GM18505 (cell line): ENCODE measurements around the gene FRMD5.
"Not testable (repeated sequence)": the region's sequence is repeated elsewhere in the genome, so short reads cannot be mapped to it uniquely, and the experiment has no call there.

Source experiments
- ATAC-seq: cut with Tn5 transposase; IDR thresholded peaks from one replicate; pipeline ENCODE4 v1.9.1; 2021; ENCODE audit not compliant: unreplicated experiment
- POLR2A ChIP-seq: IDR thresholded peaks from 4 replicates; pipeline ENCODE4 v1.6.1; 2011; ENCODE audit warnings: borderline replicate concordance; ENCODE audit not compliant: insufficient read depth, insufficient read length; ENCODE audit errors: extremely low read depth

FRMD5 gene

DNA sequence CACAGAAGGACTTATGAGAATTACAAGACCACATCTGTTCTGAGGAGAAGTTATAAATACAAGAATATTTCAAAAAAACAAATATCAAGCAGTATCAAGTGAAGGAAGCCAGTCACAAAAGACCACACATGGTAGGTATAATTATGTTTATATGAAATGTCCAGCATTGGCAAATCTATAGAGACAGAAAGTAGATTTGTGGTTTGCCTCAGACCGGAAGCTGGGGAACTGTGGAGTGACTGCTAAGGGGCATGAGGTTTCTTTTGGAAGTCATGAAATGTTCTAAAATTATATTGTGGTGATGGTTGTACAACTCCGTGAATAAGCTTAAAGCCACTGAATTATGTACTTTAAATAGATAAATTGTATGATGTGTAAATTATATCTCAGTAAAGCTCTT lies 136.9 kb downstream of the FRMD5 start:
- no peak for ATAC-seq
- TF ChIP-seq POLR2A, result no peak

DNA sequence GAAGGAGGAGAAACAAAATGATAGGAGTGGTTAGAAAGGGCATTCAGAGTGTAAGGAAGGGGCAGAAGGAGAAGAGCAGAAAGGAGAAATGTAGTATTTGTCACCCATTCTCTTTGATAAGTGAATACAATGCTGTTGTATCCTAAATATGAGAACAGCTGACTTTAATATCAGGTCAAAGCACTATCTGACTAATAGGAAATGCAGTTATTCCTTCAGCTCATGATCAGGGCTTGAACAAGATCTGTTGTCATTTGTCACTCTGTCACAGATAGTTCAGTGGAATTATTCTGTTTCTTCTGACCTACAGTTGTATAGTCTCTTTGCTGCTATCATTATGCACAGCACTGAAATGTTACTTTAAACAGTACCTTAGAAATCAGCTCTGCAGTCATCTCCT lies 149.4 kb downstream of the FRMD5 start:
- ATAC-seq, result no peak
- TF ChIP-seq POLR2A, result no peak

DNA sequence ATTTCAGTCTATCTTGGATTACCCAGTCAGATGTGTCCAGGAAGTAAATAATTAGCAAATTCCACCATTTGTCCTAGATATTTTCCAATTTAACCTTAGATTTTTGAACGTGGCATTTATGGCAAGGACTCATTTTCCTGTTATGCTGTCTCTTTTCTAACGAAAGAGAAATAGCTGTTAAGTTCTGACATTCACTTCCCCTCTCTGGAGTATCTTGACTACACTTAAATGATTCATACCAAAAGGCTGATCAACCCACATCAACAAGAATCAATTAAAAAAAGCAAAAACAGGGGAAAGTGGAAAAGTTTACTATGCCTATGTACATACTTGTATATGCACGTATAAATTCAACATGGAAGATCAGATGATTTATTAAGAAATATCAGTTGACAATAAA lies 149.9 kb downstream of the FRMD5 start:
- ATAC-seq, result no peak
- TF ChIP-seq POLR2A, result no peak

GRCh38 chr15:44038755-44039191 lies 156.3 kb downstream of the FRMD5 start:
- ATAC-seq, result no peak
- no peak for TF ChIP-seq POLR2A

DNA sequence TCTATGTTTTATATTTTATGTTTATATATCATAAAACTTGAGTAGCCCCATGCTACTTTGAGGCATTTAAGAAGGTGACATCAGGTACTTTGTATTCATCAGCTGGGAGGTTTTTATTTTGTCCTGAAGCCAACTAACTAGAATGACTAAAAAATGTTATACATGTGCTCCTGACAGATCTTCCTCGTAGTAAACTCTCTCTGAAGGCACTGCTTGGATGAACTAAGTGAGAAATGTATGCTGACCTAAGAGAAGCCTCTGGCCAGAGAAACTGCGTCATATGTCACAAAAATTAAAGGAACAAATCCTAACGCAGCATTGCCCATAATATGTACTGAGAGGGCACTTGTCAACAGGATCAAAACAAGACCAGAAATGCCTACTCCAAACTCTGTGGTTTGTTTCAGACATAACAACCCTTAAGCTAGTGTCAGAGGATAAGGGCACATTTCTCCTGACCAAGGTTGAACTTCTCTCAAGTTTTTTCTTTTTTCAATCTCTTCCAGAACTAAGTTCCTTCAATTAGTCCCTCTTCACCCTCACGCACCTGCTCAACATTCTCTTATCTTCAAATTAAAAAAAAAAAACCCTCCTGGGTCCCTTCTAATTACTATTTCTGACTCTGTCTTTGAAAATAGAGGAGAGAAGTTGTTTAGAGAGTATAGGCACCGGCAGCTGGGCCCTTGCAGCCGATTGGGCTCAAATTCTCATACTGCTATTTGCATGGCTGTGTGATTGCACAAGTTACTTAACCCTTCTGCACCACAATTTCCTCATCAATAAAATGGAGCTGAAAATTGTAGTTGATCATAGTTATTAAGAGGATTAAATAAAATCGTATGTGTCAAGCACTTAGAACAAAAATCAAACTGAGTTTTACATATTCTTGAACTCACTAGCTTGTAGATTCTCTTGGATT lies 159.0 kb downstream of the FRMD5 start:
- ATAC-seq, result no peak
- no peak for TF ChIP-seq POLR2A

GRCh38 chr15:44034933-44035624 lies 160.0 kb downstream of the FRMD5 start:
- TF ChIP-seq POLR2A, result no peak
- no peak for ATAC-seq

DNA sequence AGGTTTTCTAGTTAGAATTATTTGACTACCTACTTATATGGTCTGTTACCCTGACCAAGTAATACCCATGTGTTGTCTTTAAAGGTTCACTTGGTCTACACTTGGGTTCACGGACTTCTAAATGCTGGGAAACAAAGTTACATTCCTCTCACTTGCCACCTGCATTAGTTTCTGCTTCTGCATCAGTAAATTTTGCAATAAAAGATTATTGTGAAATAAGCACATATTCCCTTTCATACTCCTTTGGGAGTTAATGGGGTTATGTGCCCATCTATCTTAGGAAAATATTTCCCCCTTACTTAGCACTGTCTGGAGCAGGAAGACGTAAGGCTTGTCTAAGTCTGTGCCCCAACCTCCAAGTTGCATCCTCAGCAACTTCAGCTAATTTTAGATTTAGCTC lies 160.7 kb downstream of the FRMD5 start:
- no peak for ATAC-seq
- no peak for TF ChIP-seq POLR2A

GRCh38 chr15:44033894-44034293 lies 161.2 kb downstream of the FRMD5 start:
- TF ChIP-seq POLR2A, result no peak
- no peak for ATAC-seq

DNA sequence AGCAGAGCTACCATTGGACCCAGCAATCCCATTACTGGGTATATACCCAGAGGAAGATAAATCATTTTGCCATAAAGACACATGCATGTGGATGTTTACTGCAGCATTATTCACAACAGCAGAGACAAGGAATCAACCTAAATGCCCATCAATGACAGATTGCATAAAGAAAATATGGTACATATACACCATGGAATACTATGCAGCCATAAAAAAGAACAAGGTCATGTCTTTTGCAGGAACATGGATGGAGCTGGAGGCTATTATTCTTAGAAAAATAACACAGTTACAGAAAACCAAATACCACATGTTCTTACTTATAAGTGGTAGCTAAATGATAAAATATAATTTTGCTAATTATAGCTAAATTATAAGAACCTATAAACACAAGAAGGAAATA lies 162.3 kb downstream of the FRMD5 start:
- ATAC-seq, result not testable (repeated sequence)

- ATAC-seq, result no peak
Measured at GRCh38 chr15:44029940-44030568, 165.0 kb downstream of the FRMD5 start.

GRCh38 chr15:44029003-44029402 lies 166.1 kb downstream of the FRMD5 start:
- ATAC-seq, result no peak
- no peak for TF ChIP-seq POLR2A

More at GRCh38 chr15:44029940-44030568, 165.0 kb downstream of the FRMD5 start:
- no peak for TF ChIP-seq POLR2A

DNA sequence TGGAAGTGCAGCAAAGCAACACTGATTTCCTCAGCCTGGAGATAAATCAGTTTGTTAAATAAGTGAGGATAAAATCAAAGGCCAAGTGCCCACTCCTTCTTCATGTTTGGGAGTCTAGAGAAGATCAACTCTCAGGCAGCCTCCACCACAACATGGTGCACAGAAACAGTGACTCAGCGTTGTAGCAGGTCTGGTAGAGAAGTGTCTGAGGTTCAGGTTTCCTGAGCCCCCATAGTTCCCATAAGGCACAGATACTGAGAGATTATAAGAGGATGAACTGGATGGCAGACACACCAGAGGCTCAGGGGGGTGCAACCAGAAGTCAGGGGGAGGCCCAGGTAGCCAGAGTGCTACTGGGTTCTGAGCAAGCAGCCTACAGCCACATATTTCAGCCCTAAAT lies 166.7 kb downstream of the FRMD5 start:
- ATAC-seq, result no peak

GRCh38 chr15:44024155-44024554 lies 170.9 kb downstream of the FRMD5 start:
- ATAC-seq, result no peak
- TF ChIP-seq POLR2A, result no peak

More for the DNA sequence above, 166.7 kb downstream of the FRMD5 start:
- no peak for TF ChIP-seq POLR2A
